GM19397 (cell line): ENCODE results near the gene NUBP1.
A peak's percentile ranks its signal among the peaks of the same experiment; 100 is the strongest.

Experiments
- ATAC-seq: cut with Tn5 transposase; IDR thresholded peaks from one replicate; pipeline ENCODE4 v1.9.1; 2021; ENCODE audit warnings: mild to moderate bottlenecking, moderate library complexity; ENCODE audit not compliant: unreplicated experiment

NUBP1 gene

GRCh38 chr16:10799736-10800135, 56.1 kb downstream of the NUBP1 start:
- ATAC-seq: no peak

GRCh38 chr16:10805334-10805733, 61.7 kb downstream of the NUBP1 start:
- ATAC-seq: no peak

- no peak for ATAC-seq
Measured at GRCh38 chr16:10806698-10807097, 63.1 kb downstream of the NUBP1 start.

GRCh38 chr16:10808218-10808617, 64.6 kb downstream of the NUBP1 start:
- ATAC-seq: no peak

- ATAC-seq: no peak
Measured at GRCh38 chr16:10808850-10809249, 65.2 kb downstream of the NUBP1 start.

GRCh38 chr16:10809706-10810105, 66.1 kb downstream of the NUBP1 start:
- no peak for ATAC-seq

GRCh38 chr16:10812312-10813098, 68.9 kb downstream of the NUBP1 start:
- peak; percentile 51 for ATAC-seq

GRCh38 chr16:10813099-10813455, 69.4 kb downstream of the NUBP1 start:
- ATAC-seq: peak; percentile 13

GRCh38 chr16:10817514-10817913, 73.9 kb downstream of the NUBP1 start:
- no peak for ATAC-seq

- no peak for ATAC-seq
Measured at GRCh38 chr16:10817963-10818941, 74.6 kb downstream of the NUBP1 start, which contains the start of gene TVP23A. TVP23A (minus strand) TSS chr16:10818794; CDS start chr16:10818493, 301 bp downstream.
